Measurements from ENCODE around the gene TRIOBP. TPM values are rescaled to one million over a fixed set of nuclear protein-coding genes. Genes with fewer than 3 reads are reported as not detected.

The TRIOBP gene
- total RNA-seq, 1 experiment from 2014 or later = 38.4 TPM

DNA sequence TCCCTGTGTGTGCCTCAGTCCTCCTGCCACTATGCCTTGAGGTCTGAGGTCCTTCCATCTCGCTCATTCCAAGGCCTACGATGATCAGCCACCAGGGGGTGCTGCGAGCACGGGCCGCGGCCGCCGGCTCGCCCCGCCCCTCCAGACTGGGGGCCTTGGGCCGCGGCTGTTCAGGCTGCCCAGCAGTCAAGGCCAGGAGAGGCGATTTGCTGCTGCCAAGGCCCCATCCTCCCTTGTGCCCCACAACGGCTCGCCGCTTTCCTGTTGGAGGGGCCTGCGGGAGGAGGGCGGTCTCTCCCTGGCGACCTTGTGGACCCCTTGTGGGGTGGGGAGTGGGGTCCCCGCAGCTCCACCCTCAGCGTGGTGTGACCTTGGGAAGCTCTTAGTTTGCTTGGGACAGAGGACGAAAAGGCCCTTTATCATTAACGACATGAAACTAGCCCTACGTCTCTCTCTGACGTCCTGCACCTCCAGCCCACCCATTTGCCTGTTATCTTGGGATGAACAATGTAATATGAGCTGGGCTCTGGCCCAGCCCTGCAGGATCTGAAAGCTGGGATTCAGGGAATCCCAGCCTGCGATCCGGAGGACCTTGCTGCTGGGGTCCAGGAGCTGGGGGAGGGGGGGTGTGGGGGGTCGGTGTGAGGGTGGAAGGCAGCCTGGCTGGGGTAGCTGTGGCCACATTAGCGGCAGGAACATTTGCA lies 121.0 kb downstream of the TRIOBP start:
- Mint-ChIP-seq H3K9me3 (ENCODE audit: unreplicated experiment) (no peaks in the 10 kb centered on the region), H3K4me1 (ENCODE audit: low read depth, unreplicated experiment) (peaks cover 12% of the 10 kb centered on the region), H3K4me3 (ENCODE audit: unreplicated experiment) (peak overlapping the region; percentile 37), H3K36me3 (ENCODE audit: insufficient read depth, unreplicated experiment) (peaks cover 49% of the 10 kb centered on the region), H3K27ac (ENCODE audit: unreplicated experiment) (no peak overlapping the region), H3K27me3 (ENCODE audit: insufficient read depth, unreplicated experiment) (no peaks in the 10 kb centered on the region)
- Histone ChIP-seq H3K9me3 (no peaks in the 10 kb centered on the region), H3K4me3 (ENCODE audit: low read depth, low read length) (no peak overlapping the region), H3K36me3 (ENCODE audit: control insufficient read depth, insufficient read depth, low read length) (peaks cover 1% of the 10 kb centered on the region), H3K4me1 (peaks cover 9% of the 10 kb centered on the region), H3K27me3 (replicated peaks; ENCODE audit: control insufficient read depth, insufficient read depth, low read length) (no peaks in the 10 kb centered on the region)
- TF ChIP-seq, protein P1, sequence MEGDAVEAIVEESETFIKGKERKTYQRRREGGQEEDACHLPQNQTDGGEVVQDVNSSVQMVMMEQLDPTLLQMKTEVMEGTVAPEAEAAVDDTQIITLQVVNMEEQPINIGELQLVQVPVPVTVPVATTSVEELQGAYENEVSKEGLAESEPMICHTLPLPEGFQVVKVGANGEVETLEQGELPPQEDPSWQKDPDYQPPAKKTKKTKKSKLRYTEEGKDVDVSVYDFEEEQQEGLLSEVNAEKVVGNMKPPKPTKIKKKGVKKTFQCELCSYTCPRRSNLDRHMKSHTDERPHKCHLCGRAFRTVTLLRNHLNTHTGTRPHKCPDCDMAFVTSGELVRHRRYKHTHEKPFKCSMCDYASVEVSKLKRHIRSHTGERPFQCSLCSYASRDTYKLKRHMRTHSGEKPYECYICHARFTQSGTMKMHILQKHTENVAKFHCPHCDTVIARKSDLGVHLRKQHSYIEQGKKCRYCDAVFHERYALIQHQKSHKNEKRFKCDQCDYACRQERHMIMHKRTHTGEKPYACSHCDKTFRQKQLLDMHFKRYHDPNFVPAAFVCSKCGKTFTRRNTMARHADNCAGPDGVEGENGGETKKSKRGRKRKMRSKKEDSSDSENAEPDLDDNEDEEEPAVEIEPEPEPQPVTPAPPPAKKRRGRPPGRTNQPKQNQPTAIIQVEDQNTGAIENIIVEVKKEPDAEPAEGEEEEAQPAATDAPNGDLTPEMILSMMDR (IDR thresholded peaks at IDR 0.05; ENCODE audit: insufficient read depth in 1 of 2, low read depth in 1 of 2, low read length in 1 of 2, severe bottlenecking in 1 of 2, unreplicated experiment in 1 of 2) = peak; percentile 85 to 87
- intact Hi-C loops (cut with micrococcal nuclease; ENCODE audit: unreplicated experiment) = loop anchor here (1.0 kb wide), 2 partner anchors 45 to 147 kb away; no protein-coding TSS in a partner anchor
- CTCF ChIA-PET = interaction anchor here (0.6 to 3.3 kb wide), 13 partner anchors 10 to 1337 kb away, joined by 3 to 41 read pairs (median 3); partner anchors contain the start of genes GCAT and MICALL1
- POLR2A ChIA-PET = interaction anchor here (0.7 to 1.8 kb wide), 3 partner anchors 10 to 401 kb away, joined by 4 to 13 read pairs (median 4); partner anchors contain the start of genes ANKRD54 and GCAT
- BruUV-seq (replicated peaks) = no TSS peak
- peak; percentile 72 to 91 for DNase-seq

DNA sequence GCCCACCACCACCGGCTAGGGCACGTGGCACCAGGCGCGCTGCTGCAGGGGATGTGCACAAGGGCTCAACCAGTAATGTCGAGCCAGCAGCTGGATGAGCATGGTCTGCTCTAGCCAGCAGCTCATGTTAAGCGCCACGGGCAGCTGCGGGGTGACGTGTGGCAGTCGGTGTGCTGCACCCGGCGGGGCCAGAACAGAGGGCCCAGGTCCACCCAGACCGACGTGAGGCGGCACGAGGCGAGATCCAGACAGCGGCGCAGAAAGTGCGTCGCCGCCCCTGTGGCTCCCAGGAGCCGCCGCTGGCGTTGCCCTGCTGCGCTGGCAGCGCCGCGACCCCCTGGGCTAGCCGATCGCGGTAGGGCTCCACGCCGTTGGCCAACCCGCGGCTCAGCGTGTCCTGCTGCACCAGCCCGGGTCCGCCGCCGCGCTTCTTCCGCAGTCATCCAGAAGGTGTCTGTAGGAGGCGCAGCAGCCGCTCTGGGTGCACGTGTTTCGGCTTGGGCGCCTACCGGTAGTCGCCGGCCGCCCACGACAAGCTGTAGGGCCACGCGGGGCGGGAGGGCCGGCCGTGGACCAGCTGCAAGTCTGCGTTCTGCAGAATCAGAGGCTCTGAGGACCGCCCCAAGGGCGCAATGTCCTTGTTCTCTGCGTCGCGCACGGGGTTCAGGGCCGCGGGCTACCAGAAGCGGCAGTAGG lies 121.7 kb downstream of the TRIOBP start:
- no peak overlapping the region for H3K4me3 Mint-ChIP-seq (ENCODE audit: unreplicated experiment)
- no peak for DNase-seq
- Histone ChIP-seq H3K36me3 (ENCODE audit: control insufficient read depth, insufficient read depth, low read length) (peaks cover 1% of the 10 kb centered on the region), H3K4me3 (ENCODE audit: low read depth, low read length) (no peak overlapping the region), H3K27me3 (replicated peaks; ENCODE audit: control insufficient read depth, insufficient read depth, low read length) (no peaks in the 10 kb centered on the region), H3K4me1 (peaks cover 9% of the 10 kb centered on the region), H3K9me3 (no peaks in the 10 kb centered on the region)
- TF ChIP-seq, protein P1 (IDR thresholded peaks at IDR 0.05; ENCODE audit: insufficient read depth in 1 of 2, low read depth in 1 of 2, low read length in 1 of 2, severe bottlenecking in 1 of 2, unreplicated experiment in 1 of 2) = no peak
- intact Hi-C loops (cut with micrococcal nuclease; ENCODE audit: unreplicated experiment) = no loop called here
- ChIA-PET POLR2A (interaction anchor here (0.7 to 1.8 kb wide), 2 partner anchors 11 to 401 kb away, joined by 4 to 13 read pairs; partner anchors contain the start of gene GCAT), CTCF (interaction anchor here (0.6 to 3.3 kb wide), 5 partner anchors 11 to 97 kb away, joined by 3 to 41 read pairs (median 4); partner anchors contain the start of gene GCAT)
- H3K27ac Mint-ChIP-seq (ENCODE audit: unreplicated experiment) = no peak overlapping the region
- H3K9me3 Mint-ChIP-seq (ENCODE audit: unreplicated experiment) = no peaks in the 10 kb centered on the region
- no peaks in the 10 kb centered on the region for H3K27me3 Mint-ChIP-seq (ENCODE audit: insufficient read depth, unreplicated experiment)
- H3K4me1 Mint-ChIP-seq (ENCODE audit: low read depth, unreplicated experiment) = peaks cover 12% of the 10 kb centered on the region
- BruUV-seq (replicated peaks) = no TSS peak
- peaks cover 42% of the 10 kb centered on the region for H3K36me3 Mint-ChIP-seq (ENCODE audit: insufficient read depth, unreplicated experiment)

DNA sequence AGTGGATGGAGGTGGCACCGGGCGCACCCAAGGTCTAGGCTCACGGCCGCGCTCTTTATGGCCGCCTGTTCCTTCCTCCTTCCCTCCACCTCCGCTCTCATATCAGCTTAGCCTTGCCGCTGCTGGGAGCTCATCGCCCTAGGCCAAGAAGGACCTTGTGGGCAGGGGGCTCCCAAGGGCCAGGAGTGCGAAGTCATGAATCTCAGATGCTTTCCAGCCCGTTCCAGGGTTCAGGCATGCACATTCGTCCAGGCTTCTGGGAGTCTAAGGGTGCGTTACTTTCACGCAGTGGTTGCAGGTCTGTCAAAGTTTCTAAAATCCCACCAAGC lies 122.2 kb downstream of the TRIOBP start:
- Histone ChIP-seq H3K4me1 (peaks cover 9% of the 10 kb centered on the region), H3K36me3 (ENCODE audit: control insufficient read depth, insufficient read depth, low read length) (peaks cover 1% of the 10 kb centered on the region), H3K27me3 (replicated peaks; ENCODE audit: control insufficient read depth, insufficient read depth, low read length) (no peaks in the 10 kb centered on the region), H3K4me3 (ENCODE audit: low read depth, low read length) (no peak overlapping the region), H3K9me3 (no peaks in the 10 kb centered on the region)
- ChIA-PET POLR2A (no interaction called here), CTCF (interaction anchor here (3.3 kb wide), 1 partner anchor 44 kb away, joined by 41 read pairs; no protein-coding TSS in a partner anchor)
- intact Hi-C loops (cut with micrococcal nuclease; ENCODE audit: unreplicated experiment) = no loop called here
- no peak for DNase-seq
- Mint-ChIP-seq H3K27ac (ENCODE audit: unreplicated experiment) (no peak overlapping the region), H3K27me3 (ENCODE audit: insufficient read depth, unreplicated experiment) (no peaks in the 10 kb centered on the region), H3K4me3 (ENCODE audit: unreplicated experiment) (no peak overlapping the region), H3K36me3 (ENCODE audit: insufficient read depth, unreplicated experiment) (peaks cover 37% of the 10 kb centered on the region), H3K4me1 (ENCODE audit: low read depth, unreplicated experiment) (peaks cover 12% of the 10 kb centered on the region), H3K9me3 (ENCODE audit: unreplicated experiment) (no peaks in the 10 kb centered on the region)
- TF ChIP-seq, protein P1 (IDR thresholded peaks at IDR 0.05; ENCODE audit: insufficient read depth in 1 of 2, low read depth in 1 of 2, low read length in 1 of 2, severe bottlenecking in 1 of 2, unreplicated experiment in 1 of 2) = no peak
- BruUV-seq (replicated peaks) = no TSS peak

Measured in Caco-2 (cell line).